ENCODE results near the gene RNF167.

RNF167 gene

DNA sequence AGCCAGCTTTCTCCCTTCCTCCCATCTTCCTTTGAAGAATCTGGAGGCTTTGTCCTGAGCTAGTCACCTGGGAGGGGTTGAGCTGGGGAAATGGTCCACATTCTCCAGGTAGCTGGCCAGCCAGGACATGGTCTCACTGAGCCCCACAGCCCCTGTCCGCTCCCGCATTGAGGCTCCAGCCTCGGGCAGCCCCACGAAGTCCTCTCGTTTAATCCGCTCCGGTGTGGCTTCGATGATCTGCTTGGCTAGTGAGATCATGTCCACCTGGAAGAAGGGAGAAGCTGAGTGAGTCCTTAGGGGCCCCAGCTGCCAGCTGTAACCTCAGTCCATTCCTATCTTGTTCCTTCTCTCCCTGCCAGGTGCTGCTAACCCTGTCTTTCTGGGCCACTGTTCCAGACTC, 30.2 kb downstream of the RNF167 start:
- TF ChIP-seq POLR2AphosphoS5 (IDR thresholded peaks at IDR 0.05; ENCODE audit: low read depth, low read length) = no peak
- no peak for TF ChIP-seq TAF1 (IDR thresholded peaks at IDR 0.05; ENCODE audit: borderline replicate concordance, insufficient read depth, low read length)
- no peak for TF ChIP-seq FOXP2 (optimal IDR thresholded peaks at IDR 0.05; ENCODE audit: borderline replicate concordance, extremely low read depth, extremely low read length, insufficient read depth)
- no peak for TF ChIP-seq SIN3A (IDR thresholded peaks at IDR 0.05; ENCODE audit: borderline replicate concordance, insufficient read depth, low read length)
- TF ChIP-seq, protein P1, sequence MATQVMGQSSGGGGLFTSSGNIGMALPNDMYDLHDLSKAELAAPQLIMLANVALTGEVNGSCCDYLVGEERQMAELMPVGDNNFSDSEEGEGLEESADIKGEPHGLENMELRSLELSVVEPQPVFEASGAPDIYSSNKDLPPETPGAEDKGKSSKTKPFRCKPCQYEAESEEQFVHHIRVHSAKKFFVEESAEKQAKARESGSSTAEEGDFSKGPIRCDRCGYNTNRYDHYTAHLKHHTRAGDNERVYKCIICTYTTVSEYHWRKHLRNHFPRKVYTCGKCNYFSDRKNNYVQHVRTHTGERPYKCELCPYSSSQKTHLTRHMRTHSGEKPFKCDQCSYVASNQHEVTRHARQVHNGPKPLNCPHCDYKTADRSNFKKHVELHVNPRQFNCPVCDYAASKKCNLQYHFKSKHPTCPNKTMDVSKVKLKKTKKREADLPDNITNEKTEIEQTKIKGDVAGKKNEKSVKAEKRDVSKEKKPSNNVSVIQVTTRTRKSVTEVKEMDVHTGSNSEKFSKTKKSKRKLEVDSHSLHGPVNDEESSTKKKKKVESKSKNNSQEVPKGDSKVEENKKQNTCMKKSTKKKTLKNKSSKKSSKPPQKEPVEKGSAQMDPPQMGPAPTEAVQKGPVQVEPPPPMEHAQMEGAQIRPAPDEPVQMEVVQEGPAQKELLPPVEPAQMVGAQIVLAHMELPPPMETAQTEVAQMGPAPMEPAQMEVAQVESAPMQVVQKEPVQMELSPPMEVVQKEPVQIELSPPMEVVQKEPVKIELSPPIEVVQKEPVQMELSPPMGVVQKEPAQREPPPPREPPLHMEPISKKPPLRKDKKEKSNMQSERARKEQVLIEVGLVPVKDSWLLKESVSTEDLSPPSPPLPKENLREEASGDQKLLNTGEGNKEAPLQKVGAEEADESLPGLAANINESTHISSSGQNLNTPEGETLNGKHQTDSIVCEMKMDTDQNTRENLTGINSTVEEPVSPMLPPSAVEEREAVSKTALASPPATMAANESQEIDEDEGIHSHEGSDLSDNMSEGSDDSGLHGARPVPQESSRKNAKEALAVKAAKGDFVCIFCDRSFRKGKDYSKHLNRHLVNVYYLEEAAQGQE (IDR thresholded peaks at IDR 0.05; ENCODE audit: insufficient read depth in 1 of 2, low read depth in 2 of 2, low read length in 2 of 2) = no peak

DNA sequence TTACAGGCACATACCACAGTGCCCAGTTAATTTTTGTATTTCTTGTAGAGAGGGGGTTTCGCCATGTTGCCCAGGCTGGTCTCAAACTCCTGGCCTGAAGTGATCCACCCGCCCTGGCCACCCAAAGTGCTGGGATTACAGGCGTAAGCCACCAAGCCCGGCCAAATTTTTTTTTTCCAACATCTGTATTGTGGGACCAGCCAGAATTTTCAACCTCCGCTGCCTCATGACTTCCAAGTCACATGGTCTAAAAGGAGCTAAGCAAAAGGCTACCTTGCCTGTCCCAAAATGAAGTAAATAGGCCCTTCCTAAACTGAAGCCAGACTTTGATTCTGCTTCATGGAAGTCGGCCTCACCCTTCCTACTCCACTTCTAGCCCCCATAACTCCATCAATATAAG, 31.8 kb downstream of the RNF167 start:
- TF ChIP-seq, protein P1 (IDR thresholded peaks at IDR 0.05; ENCODE audit: insufficient read depth in 1 of 2, low read depth in 2 of 2, low read length in 2 of 2) = no peak
- TF ChIP-seq FOXP2 (optimal IDR thresholded peaks at IDR 0.05; ENCODE audit: borderline replicate concordance, extremely low read depth, extremely low read length, insufficient read depth) (no peak), SIN3A (IDR thresholded peaks at IDR 0.05; ENCODE audit: borderline replicate concordance, insufficient read depth, low read length) (no peak), POLR2AphosphoS5 (IDR thresholded peaks at IDR 0.05; ENCODE audit: low read depth, low read length) (no peak), TAF1 (IDR thresholded peaks at IDR 0.05; ENCODE audit: borderline replicate concordance, insufficient read depth, low read length) (no peak)

DNA sequence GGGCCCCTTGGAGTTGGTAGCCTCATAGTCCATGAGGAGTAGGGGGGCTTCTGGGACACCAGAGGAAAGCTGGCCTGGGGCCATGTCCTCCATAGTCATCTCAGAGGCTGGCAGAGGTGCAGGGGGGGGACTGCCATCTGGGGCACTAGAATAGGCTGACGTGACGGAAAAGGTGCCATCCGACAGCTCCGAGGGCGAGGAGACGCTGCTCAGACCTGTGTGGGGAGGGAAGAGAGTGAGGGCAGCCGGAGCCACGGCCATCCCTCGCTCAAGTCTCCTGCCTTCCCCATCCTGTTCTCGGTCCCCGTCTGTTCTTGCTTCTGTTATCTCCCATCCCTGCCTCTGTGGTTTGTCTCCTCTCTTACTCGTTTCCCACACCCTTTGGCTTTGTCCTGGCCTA, 32.3 kb downstream of the RNF167 start:
- TF ChIP-seq TAF1 (IDR thresholded peaks at IDR 0.05; ENCODE audit: borderline replicate concordance, insufficient read depth, low read length) (no peak), FOXP2 (optimal IDR thresholded peaks at IDR 0.05; ENCODE audit: borderline replicate concordance, extremely low read depth, extremely low read length, insufficient read depth) (no peak), POLR2AphosphoS5 (IDR thresholded peaks at IDR 0.05; ENCODE audit: low read depth, low read length) (no peak), SIN3A (IDR thresholded peaks at IDR 0.05; ENCODE audit: borderline replicate concordance, insufficient read depth, low read length) (no peak)
- TF ChIP-seq, protein P1 (IDR thresholded peaks at IDR 0.05; ENCODE audit: insufficient read depth in 1 of 2, low read depth in 2 of 2, low read length in 2 of 2) = no peak

DNA sequence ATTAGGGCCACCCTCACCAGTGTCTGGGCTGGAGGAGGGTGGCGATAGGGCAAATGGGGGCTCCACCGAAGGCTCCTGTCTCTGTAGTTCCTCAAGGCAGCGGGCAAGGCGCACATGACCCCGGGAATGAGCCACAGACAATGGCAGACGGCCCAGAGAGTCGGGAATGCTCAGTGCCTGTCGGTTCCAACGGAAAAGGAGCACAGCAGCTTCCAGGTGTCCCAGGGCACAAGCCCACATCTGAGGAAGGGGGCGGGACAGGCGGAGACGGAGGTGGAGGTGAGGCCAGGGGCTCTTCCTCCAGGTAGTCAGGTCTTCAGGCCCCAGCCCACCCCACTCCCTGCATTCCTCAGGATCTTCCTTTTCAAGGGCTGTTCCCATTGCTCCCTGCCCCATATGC, 32.7 kb downstream of the RNF167 start:
- TF ChIP-seq TAF1 (IDR thresholded peaks at IDR 0.05; ENCODE audit: borderline replicate concordance, insufficient read depth, low read length) (no peak), FOXP2 (optimal IDR thresholded peaks at IDR 0.05; ENCODE audit: borderline replicate concordance, extremely low read depth, extremely low read length, insufficient read depth) (no peak), POLR2AphosphoS5 (IDR thresholded peaks at IDR 0.05; ENCODE audit: low read depth, low read length) (no peak; the same call in 1 of the 2 replicates), SIN3A (IDR thresholded peaks at IDR 0.05; ENCODE audit: borderline replicate concordance, insufficient read depth, low read length) (no peak)
- TF ChIP-seq, protein P1 (IDR thresholded peaks at IDR 0.05; ENCODE audit: insufficient read depth in 1 of 2, low read depth in 2 of 2, low read length in 2 of 2) = no peak

All from PFSK-1 (cell line).